Keratinocyte (primary cell): ENCODE data around the gene TMEM119. TPM values are rescaled to one million over a fixed set of nuclear protein-coding genes. Genes with fewer than 3 reads are reported as not detected.

Experiments used
- DNase-seq: peaks from one replicate; pipeline ENCODE4 v3.0.0-alpha.2; 2011; ENCODE audit warnings: low read depth, missing footprints, low spot score
- FAIRE-seq: peaks from 2 replicates; lab custom pipeline; 2011; peaks lifted over from hg19 to GRCh38; lab: Jason Lieb, UNC
- H2AFZ ChIP-seq: 2 replicates; pipeline ENCODE4 v1.6.0; 2012; ENCODE audit warnings: low read length, control low read depth, inconsistent platforms; ENCODE audit not compliant: control insufficient read depth
- H3K27ac ChIP-seq: 2 replicates; pipeline ENCODE4 v1.5.1; 2011; ENCODE audit warnings: low read length; ENCODE audit not compliant: control insufficient read depth, insufficient read depth
- H3K27me3 ChIP-seq: 3 replicates; pipeline ENCODE4 v1.6.0; 2011; ENCODE audit warnings: low read length; ENCODE audit not compliant: control insufficient read depth, insufficient read depth; ENCODE audit errors: extremely low read depth
- H3K36me3 ChIP-seq, 2 experiments: 2 replicates in 1 of 2; 3 replicates in 1 of 2; pipeline ENCODE4 v1.5.1; 2011; ENCODE audit warnings: low read length in 2 of 2, mild to moderate bottlenecking in 1 of 2; ENCODE audit not compliant: control insufficient read depth in 2 of 2, insufficient read depth in 2 of 2; ENCODE audit errors: extremely low read depth in 1 of 2
- H3K4me1 ChIP-seq: 3 replicates; pipeline ENCODE4 v1.5.1; 2011; ENCODE audit warnings: low read length; ENCODE audit not compliant: control insufficient read depth, insufficient read depth; ENCODE audit errors: extremely low read depth
- H3K4me2 ChIP-seq: 3 replicates; pipeline ENCODE4 v1.6.0; 2011; ENCODE audit warnings: low read depth, low read length; ENCODE audit not compliant: control insufficient read depth, insufficient read depth; ENCODE audit errors: extremely low read depth
- H3K4me3 ChIP-seq, 3 experiments: fragments of 200-600 bp in 1 of 3; sonication (generic) in 1 of 3; 2 replicates in 2 of 3; 3 replicates in 1 of 3; pipeline ENCODE4 v1.5.1; 2011 to 2016; ENCODE audit warnings: low read length in 3 of 3, mild to moderate bottlenecking in 3 of 3, control low read depth in 2 of 3, inconsistent platforms in 1 of 3, low read depth in 1 of 3, mixed read lengths in 1 of 3, mixed run types in 1 of 3, moderate library complexity in 1 of 3; ENCODE audit not compliant: control insufficient read depth in 2 of 3, insufficient read depth in 2 of 3; ENCODE audit errors: extremely low read depth in 1 of 3
- H3K79me2 ChIP-seq: 2 replicates; pipeline ENCODE4 v1.6.0; 2012; ENCODE audit warnings: low read length; ENCODE audit not compliant: control insufficient read depth, insufficient read depth
- H3K9ac ChIP-seq: 3 replicates; pipeline ENCODE4 v1.6.0; 2011; ENCODE audit warnings: low read length; ENCODE audit not compliant: control insufficient read depth, insufficient read depth; ENCODE audit errors: extremely low read depth
- H3K9me1 ChIP-seq: 3 replicates; pipeline ENCODE4 v1.6.0; 2011; ENCODE audit warnings: low read length; ENCODE audit not compliant: control insufficient read depth, insufficient read depth; ENCODE audit errors: extremely low read depth
- H3K9me3 ChIP-seq: 2 replicates; pipeline ENCODE4 v1.5.1; 2012; ENCODE audit warnings: low read depth, low read length; ENCODE audit not compliant: control insufficient read depth
- H4K20me1 ChIP-seq: 3 replicates; pipeline ENCODE4 v1.6.0; 2011; ENCODE audit warnings: low read length; ENCODE audit not compliant: control insufficient read depth, insufficient read depth; ENCODE audit errors: extremely low read depth
- CTCF ChIP-seq, 3 experiments: IDR thresholded peaks in 1 of 3; conservative IDR thresholded peaks in 1 of 3; optimal IDR thresholded peaks in 1 of 3; 2 replicates in 2 of 3; 3 replicates in 1 of 3; pipeline versions ENCODE3 to v1.5.1; 2011; ENCODE audit warnings: low read length in 3 of 3, mild to moderate bottlenecking in 3 of 3, moderate library complexity in 2 of 3, control low read depth in 1 of 3, inconsistent platforms in 1 of 3; ENCODE audit not compliant: insufficient read depth in 2 of 3; ENCODE audit errors: extremely low read depth in 1 of 3
- EZH2 ChIP-seq: IDR thresholded peaks from one replicate; pipeline ENCODE4 v1.6.1; 2012; ENCODE audit warnings: inconsistent platforms, mild to moderate bottlenecking, low read length, moderate library complexity
- dilution Hi-C: fragments of 300-500 bp; cut with MboI; formaldehyde crosslinking; loops from one replicate; pipeline ENCODE4 v1.7.0; 2020; ENCODE audit warnings: low sequenced_read_pairs; ENCODE audit not compliant: extremely low pct_ligation_motif_present
- polyA plus RNA-seq, 5 experiments: library from polyadenylated mRNA; depleted of rRNA in 3 of 5; stranded (reverse) in 3 of 5; stranded (forward) in 1 of 5; unstranded in 1 of 5; fragments of >200 nt; gene quantifications; 1 replicate in 1 of 5; 2 replicates in 3 of 5; 3 replicates in 1 of 5; pipeline versions ENCODE4 v1.2.1 to v1.2.3, GENCODE V29; 2011 to 2012; ENCODE audit warnings: missing spikeins in 2 of 5, low read depth in 1 of 5, low replicate concordance in 1 of 5

The TMEM119 gene
- polyA plus RNA-seq, 1 donor (not counting 4 experiments of a cell fraction or from before 2014, with no cell fraction given): not detected

GRCh38 chr12:108640802-108641445 is 43.0 kb upstream of the TMEM119 start:
- H3K9ac ChIP-seq: no peak overlapping the region
- DNase-seq (no peak), FAIRE-seq (no peak)
- H3K9me1 ChIP-seq: peaks cover 2% of the 10 kb centered on the region
- no peak overlapping the region for H3K4me2 ChIP-seq
- no peaks in the 10 kb centered on the region for H3K79me2 ChIP-seq
- H4K20me1 ChIP-seq: peaks cover 4% of the 10 kb centered on the region
- H3K9me3 ChIP-seq: no peaks in the 10 kb centered on the region
- H3K4me3 ChIP-seq: no peak overlapping the region
- dilution Hi-C loops: no loop called here
- peaks cover 15% of the 10 kb centered on the region for H3K4me1 ChIP-seq
- peaks cover 10 to 25% of the 10 kb centered on the region in 2 experiments for H3K36me3 ChIP-seq
- no peaks in the 10 kb centered on the region for H3K27me3 ChIP-seq
- H2AFZ ChIP-seq: no peak overlapping the region
- no peak overlapping the region for H3K27ac ChIP-seq
- TF ChIP-seq EZH2 (no peak), CTCF (optimal IDR thresholded peaks at IDR 0.05 in 1 of 3, IDR thresholded peaks at IDR 0.05 in 1 of 3, conservative IDR thresholded peaks at IDR 0.05 in 1 of 3; ENCODE audit: extremely low read depth in 1 of 3, insufficient read depth in 2 of 3, low read length in 3 of 3) (no peak)

DNA sequence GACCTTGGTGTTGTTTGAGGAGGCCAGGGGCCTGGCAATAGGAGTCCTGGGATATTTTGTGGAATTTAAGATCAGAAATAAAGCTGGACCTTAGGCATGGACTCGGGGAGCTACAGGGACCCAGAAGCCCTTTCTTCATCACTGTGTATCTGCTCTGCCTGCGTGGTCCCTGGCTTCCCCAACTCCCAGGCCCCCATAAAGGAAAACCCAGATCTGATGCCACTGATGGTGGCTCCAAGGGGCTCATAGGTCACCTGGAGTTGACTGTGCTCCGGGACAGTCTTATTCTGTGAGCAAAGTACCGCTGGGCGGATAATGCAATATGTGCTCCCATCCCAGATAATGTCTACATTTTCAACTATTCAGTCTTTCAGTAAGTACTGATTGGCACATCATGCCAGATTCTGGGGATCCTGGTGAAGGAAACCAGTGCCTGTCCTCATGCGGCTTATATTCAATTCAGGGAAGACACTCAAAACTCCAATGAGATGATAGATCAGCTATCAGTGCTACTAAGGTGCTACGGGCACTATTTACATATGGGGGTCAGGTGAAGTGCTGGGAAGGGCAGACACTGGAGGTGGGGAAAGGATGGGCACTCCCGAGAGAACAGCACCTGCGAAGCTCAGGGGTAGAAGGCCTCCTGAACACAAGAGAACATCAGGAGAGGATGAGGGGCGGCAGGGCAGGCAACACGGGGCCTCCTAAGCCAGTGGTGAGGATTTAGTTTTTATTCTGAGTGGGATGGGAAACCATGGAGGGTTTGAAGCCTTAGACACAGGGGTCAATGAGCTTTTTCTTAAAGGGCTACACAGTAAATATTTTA is 41.3 kb upstream of the TMEM119 start:
- peaks cover 2% of the 10 kb centered on the region for H3K9me1 ChIP-seq
- no peak for DNase-seq
- H2AFZ ChIP-seq: no peak overlapping the region
- TF ChIP-seq CTCF (optimal IDR thresholded peaks at IDR 0.05 in 1 of 3, IDR thresholded peaks at IDR 0.05 in 1 of 3, conservative IDR thresholded peaks at IDR 0.05 in 1 of 3; ENCODE audit: extremely low read depth in 1 of 3, insufficient read depth in 2 of 3, low read length in 3 of 3) (no peak), EZH2 (no peak)
- H3K4me3 ChIP-seq: no peak overlapping the region
- H3K4me1 ChIP-seq: peaks cover 15% of the 10 kb centered on the region
- no peak overlapping the region for H3K4me2 ChIP-seq
- no peaks in the 10 kb centered on the region for H3K79me2 ChIP-seq
- no peak overlapping the region for H3K9ac ChIP-seq
- dilution Hi-C loops: no loop called here
- no peaks in the 10 kb centered on the region for H3K9me3 ChIP-seq
- peaks cover 4% of the 10 kb centered on the region for H4K20me1 ChIP-seq
- peaks cover 3 to 9% of the 10 kb centered on the region in 2 experiments for H3K36me3 ChIP-seq
- H3K27ac ChIP-seq: no peak overlapping the region
- no peak for FAIRE-seq
- H3K27me3 ChIP-seq: peaks cover 4% of the 10 kb centered on the region
